HG03103 (cell line): ENCODE data around the gene STRIP2.
"Not testable (repeated sequence)": the region's sequence is repeated elsewhere in the genome, so short reads cannot be mapped to it uniquely, and the experiment has no call there.

ENCODE experiments used
- ATAC-seq: cut with Tn5 transposase; IDR thresholded peaks from one replicate; pipeline ENCODE4 v1.9.1; 2021; ENCODE audit warnings: low read depth; ENCODE audit not compliant: unreplicated experiment

Gene STRIP2

DNA sequence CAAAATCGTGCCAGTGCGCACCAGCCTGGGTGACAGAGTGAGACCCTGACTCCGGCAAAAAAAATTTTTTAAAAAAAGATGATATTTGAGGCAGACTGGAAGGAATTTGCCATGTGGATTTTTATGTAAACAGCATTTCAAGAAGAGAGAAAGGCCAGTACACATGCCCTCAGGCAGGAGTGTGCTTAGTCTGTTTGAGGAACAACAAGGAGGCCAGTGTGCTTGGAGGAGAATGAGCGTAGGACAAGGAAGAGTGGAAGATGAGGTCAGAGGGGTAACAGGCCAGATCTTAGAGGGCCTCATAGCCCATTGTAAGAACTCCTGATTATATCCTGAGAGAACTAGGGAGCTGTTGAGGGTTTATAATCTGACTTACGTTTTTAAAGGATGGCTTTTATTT is 17.2 kb upstream of the STRIP2 start:
- ATAC-seq = no peak

- ATAC-seq = no peak
Observed at GRCh38 chr7:129421717-129422250, 12.4 kb upstream of the STRIP2 start.

GRCh38 chr7:129422727-129423126 is 11.5 kb upstream of the STRIP2 start:
- ATAC-seq = no peak

DNA sequence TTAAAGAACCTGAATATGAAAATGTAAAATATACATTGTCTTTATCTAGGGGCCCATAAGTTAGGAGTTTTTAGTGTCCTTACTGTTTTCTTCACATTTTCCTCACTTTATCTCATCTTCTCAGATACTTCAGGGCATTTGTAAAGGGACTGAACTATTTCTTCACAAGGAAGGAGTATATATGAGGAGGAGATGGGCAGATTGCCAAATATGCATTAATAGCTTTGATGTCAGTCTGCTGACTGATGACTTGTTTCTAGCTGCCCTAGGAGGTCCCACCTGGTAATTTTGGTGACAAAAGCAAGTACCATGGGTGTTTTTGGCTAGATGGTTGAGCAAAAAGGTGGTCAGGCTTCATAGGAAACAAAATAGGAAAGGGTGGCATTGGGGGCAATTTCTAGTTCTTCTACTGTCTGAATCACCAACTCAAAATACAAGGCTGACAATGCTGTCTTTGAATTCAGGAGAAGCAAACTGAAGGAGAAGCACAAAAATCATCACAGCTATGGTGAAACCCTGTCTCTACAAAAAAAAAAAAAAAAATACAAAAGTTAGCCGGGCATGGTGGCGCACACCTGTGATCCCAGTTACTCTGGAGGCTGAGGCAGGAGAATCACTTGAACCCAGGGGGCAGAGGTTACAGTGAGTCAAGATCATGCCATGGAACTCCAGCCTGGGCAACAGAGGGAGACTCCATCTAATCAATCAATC is 10.4 kb upstream of the STRIP2 start:
- ATAC-seq = no peak

DNA sequence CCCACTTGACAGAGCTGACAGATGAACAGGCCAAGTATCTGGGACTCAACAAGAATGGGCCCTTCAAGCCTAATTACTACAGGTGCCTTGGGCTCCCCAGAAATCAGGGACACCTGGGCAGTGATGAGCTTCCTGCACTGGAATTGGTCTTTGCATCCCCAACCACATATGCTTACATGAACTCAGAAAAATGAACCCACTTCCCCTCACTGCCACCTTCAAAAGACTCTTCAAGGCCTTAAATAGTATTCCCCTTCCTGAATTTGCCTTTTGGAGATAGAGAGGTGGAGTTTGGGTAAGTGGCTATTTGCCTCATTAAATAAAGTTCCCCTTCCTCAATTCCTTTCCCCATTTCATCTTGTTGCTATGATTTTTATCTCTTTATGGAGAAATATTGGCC is 7.8 kb upstream of the STRIP2 start:
- ATAC-seq = no peak

GRCh38 chr7:129427526-129428045 is 6.6 kb upstream of the STRIP2 start:
- ATAC-seq = no peak

- ATAC-seq = no peak
Observed at GRCh38 chr7:129431911-129432643, 2.2 kb upstream of the STRIP2 start.

DNA sequence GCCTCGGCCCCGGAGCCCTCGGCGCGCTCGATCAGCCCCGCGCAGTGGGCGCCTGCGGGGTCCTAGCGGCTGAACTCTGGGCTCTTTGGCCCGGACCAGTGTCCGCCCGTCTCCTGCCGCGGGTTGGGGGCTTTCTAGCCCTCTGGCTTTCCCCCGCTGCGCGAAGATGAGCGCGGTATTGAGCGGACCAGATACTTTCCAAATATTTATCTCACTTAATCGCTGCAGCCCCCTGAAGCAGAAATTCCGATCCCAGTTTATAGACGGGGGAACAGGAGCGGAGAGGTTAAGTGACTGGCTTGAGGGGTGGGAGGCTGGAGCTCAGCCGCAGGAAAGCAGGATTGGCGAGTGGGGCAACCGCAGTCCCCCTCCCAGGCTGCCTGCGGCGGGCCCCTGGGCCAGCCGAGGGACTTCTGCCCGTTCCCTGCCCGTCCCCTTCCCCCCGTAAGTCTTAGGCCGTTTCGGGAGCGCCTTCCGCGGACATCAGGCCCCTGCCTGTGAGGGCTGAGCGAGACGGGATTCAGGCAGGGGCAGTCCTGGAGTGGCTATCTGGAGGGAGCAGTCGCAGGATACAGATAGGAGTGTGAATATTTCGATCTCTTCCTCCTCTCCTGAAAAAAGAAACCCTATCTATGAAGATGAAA is 565 bp downstream of the STRIP2 start:
- no peak for ATAC-seq

DNA sequence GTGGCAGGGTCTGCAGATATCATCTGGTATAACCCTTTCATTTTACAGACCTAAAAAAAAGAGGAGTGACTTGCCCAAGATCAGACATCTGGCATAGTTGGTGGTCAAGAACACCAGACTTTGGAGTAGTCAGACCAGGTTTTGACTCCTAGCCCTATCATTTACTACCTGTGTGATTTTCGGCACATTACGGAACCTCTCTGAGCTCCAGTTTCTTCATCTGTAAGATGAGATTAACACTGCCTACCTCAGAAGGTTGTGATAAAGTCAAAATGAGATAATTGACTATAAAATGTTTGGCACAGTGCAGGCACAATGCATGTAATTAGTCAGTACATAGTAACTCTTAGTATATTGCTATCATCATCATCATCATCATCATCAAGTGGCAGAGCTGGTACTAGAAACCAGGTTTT is 1.2 kb downstream of the STRIP2 start:
- no peak for ATAC-seq

DNA sequence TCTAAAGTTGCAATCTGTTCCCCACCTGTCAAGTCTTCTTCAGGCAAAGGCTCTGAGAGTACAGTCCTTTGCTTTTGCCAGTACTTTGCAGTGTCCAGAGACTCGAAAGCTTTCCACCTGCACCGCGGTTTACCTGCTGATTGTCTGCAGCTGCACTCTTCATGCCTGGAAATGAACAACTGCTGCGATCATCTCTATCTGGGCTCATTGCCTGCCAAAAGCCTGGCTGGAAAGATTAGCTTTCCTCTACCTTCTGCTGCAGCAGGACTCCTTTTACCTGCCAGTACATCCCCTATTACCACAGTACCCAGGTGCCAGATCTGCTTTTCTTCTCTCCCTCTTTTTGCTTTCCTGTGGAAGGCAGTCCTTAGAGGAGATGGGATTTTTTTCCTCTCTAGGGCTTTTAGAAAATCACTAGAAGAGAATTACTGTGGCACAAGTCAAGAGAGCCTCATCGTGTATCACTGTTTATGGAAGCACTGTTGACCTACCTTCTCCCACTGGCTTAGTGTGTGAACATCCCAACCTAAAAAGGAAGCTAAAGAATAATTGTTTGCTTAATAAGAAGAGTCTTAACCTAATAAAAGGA is 2.2 kb downstream of the STRIP2 start:
- no peak for ATAC-seq

DNA sequence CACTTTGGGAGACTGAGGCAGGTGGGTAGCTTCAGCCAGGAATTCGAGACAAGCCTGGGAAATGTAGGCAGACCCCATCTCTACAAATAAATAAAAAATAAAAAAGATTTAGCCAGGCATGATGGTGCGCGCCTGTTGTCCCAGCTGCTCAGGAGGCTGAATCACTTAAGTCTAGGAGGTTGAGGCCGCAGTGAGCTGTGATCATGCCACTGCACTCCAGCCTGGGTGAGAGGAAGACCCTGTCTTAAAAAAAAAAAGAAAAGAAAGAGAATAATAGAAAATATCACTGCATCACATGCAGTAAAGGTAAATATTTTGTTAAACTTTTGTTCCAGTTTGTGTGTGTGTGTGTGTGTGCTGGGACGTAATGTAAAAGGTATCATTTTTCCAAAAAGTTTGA is 3.0 kb downstream of the STRIP2 start:
- no peak for ATAC-seq

DNA sequence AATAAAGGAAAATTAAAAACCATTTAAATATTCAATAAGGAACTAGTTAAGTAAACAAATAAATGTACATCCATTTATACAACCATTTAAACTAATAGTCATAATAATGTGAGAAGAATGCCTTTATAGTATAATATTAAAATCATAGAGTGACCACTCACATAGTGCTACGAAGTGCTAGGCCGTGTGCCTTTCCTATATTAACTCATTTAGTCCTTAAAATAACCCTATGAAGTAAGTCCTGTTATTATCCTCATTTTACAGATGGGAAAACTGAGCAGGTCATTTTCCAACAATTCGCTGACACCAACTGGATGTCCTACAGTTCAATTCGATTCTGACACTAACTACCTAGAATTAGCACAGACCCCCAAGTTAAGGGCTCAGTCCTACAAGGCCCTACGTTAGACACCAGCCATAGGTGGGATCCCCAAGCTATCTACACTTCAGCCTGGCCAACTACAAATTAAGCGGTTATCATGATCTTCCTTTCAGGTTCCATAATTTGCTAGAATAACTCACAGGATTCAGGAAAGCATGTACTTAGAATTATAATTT is 4.1 kb downstream of the STRIP2 start:
- no peak for ATAC-seq

DNA sequence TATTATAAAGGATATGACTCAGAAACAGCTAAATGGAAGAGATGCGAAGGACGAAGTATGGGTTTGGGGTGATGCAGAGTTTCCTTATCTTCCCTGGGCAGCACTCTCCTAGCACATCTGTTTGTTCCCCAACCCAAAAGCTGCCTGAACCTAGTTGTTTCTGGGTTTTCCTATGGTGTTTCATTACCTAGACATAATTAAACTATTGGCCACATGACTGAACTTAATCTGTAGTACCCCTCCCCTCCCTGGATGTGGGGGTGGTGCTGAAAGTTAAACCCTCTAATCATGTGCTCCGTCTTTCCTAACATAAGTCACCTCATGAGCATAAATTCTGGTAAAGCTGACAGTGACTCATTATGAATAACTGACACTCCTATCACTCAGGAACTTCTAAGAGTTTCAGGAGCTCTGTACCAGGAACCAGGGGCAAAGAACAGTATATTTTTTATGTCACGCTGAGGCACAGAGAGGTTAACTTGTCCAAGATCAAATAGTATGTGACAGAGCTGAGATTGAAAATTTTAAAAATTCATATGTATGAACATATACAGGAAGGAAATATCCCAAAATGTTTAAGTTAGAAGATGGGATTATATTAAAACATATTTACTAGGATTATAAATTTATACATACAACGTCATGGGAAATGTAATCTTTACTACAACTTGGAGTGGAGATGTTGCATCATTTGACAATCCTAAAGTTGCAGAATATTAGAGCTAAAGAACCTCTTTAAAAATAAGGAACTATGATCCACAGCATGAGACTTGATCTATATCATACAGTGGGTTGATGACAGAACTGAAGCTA is 4.8 kb downstream of the STRIP2 start:
- no peak for ATAC-seq

GRCh38 chr7:129439963-129440625 is 5.9 kb downstream of the STRIP2 start:
- no peak for ATAC-seq

GRCh38 chr7:129443612-129444011 is 9.4 kb downstream of the STRIP2 start:
- ATAC-seq = no peak

- not testable (repeated sequence) for ATAC-seq
Observed at GRCh38 chr7:129444776-129445175, 10.5 kb downstream of the STRIP2 start.

- not testable (repeated sequence) for ATAC-seq
Observed at GRCh38 chr7:129446925-129447324, 12.7 kb downstream of the STRIP2 start.

GRCh38 chr7:129447445-129447844 is 13.2 kb downstream of the STRIP2 start:
- not testable (repeated sequence) for ATAC-seq

DNA sequence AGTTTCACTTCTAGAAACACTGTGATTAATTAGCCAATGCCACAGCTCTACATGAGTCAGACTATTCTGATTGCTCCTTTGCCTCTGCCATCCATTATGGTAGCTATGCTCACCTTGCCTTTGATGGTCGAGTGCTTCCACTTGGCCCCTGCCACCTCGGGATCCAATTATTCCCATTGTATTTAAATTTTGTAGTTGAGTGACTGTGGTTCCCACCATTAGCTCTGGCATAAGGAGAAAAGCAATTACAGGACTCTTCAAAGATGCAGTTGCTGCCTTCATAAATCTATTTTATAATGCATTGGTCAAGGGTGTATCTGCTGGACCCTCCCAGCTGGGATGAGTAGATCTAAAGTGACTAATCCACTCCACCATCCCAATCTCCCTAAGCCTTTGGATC is 14.4 kb downstream of the STRIP2 start:
- ATAC-seq = not testable (repeated sequence)
